ENCODE results near the gene SIPA1.

Gene SIPA1

DNA sequence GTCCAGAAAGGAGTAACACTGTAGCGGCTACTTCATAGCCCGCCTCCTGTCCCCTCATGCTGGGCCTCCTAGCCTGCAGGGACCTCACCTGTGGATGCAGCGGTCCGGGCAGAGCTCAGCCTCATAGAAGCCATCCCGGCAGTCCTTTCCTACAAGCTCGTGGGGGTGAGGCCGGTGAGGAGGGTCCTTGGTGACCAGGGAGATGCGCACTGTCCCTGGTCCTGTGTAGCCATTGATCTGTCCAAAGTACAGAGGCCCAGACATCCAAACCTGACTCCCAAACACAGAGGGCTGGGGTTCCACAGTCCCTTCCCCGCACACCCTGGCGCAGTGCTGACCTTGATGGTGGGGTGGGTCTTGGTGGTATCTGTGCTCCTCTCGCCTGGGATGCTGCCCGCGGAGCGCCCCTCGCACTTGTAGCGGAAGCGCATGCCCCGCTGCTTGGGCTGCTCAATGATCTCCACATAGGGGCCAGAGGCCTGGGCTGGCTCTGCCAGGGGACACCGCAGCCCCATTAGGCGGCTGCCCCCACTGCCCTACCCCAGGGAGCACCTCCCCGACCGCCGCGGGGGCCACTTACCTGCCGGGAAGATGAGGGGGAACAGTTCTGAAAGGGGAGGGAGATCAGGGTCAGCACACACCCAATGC lies 23.8 kb downstream of the SIPA1 start:
- no peak for TF ChIP-seq CTCF (IDR thresholded peaks at IDR 0.05; ENCODE audit: insufficient read depth, missing control alignments)
- DNase-seq (ENCODE audit: insufficient read length, low spot score): no peak
- FAIRE-seq: no peak

- FAIRE-seq (no peak), DNase-seq (ENCODE audit: insufficient read length, low spot score) (no peak)
- no peak for TF ChIP-seq CTCF (IDR thresholded peaks at IDR 0.05; ENCODE audit: insufficient read depth, missing control alignments)
Measured at GRCh38 chr11:65662247-65662798, 24.4 kb downstream of the SIPA1 start.

- peak; percentile 80 for DNase-seq (ENCODE audit: insufficient read length, low spot score)
- no peak for FAIRE-seq
- no peak for TF ChIP-seq CTCF (IDR thresholded peaks at IDR 0.05; ENCODE audit: insufficient read depth, missing control alignments)
Measured at GRCh38 chr11:65662799-65663638, 25.1 kb downstream of the SIPA1 start, which contains the start of gene RELA. Gene RELA, minus strand, starts transcription at chr11:65662916. Its CDS starts 84 bp downstream, at chr11:65662832.

DNA sequence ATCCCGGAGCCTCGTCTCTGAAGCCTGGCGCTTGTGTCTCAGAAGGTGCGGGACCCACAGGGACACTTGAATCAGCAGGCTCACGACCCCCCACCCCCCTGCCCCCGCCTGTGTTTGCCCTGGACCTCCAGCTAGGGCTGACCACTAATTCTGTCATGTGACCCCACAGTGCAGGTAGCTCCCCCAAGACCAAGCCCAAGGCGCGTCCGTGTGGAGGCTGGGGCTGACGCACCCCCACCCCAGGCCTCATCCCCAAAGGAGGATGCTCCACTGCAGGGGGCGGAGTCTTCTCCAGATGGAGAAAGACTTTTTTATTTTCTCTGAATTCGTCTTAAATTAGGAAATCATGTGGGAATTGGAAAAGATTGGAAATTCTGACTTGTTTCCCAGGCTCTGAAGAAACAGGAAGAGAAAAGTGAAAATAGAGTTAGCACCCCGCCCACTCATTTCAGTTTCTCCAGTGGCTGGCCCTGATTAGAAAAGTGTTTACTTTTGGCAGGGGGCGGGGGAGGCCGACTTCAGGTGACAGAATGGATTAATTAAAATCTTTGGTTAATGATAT lies 25.8 kb downstream of the SIPA1 start:
- FAIRE-seq: no peak

GRCh38 chr11:65672180-65672860 lies 34.4 kb downstream of the SIPA1 start:
- no peak for TF ChIP-seq CTCF (IDR thresholded peaks at IDR 0.05; ENCODE audit: insufficient read depth, missing control alignments)
- no peak for DNase-seq (ENCODE audit: insufficient read length, low spot score)
- no peak for FAIRE-seq

More for the DNA sequence above, 25.8 kb downstream of the SIPA1 start:
- no peak for TF ChIP-seq CTCF (IDR thresholded peaks at IDR 0.05; ENCODE audit: insufficient read depth, missing control alignments)
- DNase-seq (ENCODE audit: insufficient read length, low spot score): no peak

DNA sequence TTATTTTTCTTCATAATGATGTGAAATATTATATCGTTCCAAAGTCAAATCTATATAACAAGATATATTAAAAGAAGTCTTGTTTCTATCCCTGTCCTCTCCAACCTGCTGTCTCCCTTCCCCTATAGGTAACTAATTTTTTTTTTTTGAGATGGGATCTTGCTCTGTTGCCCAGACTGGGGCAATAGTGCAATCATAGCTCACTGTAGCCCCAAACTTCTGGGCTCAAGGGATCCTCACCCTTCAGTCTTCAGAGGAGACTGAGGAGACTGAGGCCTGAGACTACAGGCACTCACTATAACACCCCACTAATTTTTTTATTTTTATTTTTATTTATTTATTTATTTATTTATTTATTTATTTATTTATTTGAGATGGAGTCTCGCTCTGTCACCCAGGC lies 35.1 kb downstream of the SIPA1 start:
- DNase-seq (ENCODE audit: insufficient read length, low spot score) (no peak), FAIRE-seq (no peak)
- no peak for TF ChIP-seq CTCF (IDR thresholded peaks at IDR 0.05; ENCODE audit: insufficient read depth, missing control alignments)

Measured in D721Med (cell line).